ENCODE results near the gene ADCY6.

ADCY6 gene

GRCh38 chr12:48815126-48816110, 26.5 kb upstream of the ADCY6 start:
- TF ChIP-seq CTCF (conservative IDR thresholded peaks at IDR 0.05; ENCODE audit: low read depth, low read length): no peak
- peak overlapping the region; percentile 65 for H3K4me3 ChIP-seq (ENCODE audit: low read length)
- DNase-seq (ENCODE audit: low read depth): no peak

GRCh38 chr12:48814262-48815125, 25.6 kb upstream of the ADCY6 start:
- no peak for DNase-seq (ENCODE audit: low read depth)
- peak overlapping the region; percentile 65 for H3K4me3 ChIP-seq (ENCODE audit: low read length)
- TF ChIP-seq CTCF (conservative IDR thresholded peaks at IDR 0.05; ENCODE audit: low read depth, low read length): peak; percentile 96

- peak; percentile 15 for TF ChIP-seq CTCF (conservative IDR thresholded peaks at IDR 0.05; ENCODE audit: low read depth, low read length)
- DNase-seq (ENCODE audit: low read depth): no peak
- peak overlapping the region; percentile 65 for H3K4me3 ChIP-seq (ENCODE audit: low read length)
Measured at GRCh38 chr12:48813465-48814261, 24.8 kb upstream of the ADCY6 start.

- TF ChIP-seq CTCF (conservative IDR thresholded peaks at IDR 0.05; ENCODE audit: low read depth, low read length): no peak
- no peak for DNase-seq (ENCODE audit: low read depth)
- no peak overlapping the region for H3K4me3 ChIP-seq (ENCODE audit: low read length)
Measured at GRCh38 chr12:48812389-48812788, 23.5 kb upstream of the ADCY6 start.

- DNase-seq (ENCODE audit: low read depth): no peak
- no peak for TF ChIP-seq CTCF (conservative IDR thresholded peaks at IDR 0.05; ENCODE audit: low read depth, low read length)
- H3K4me3 ChIP-seq (ENCODE audit: low read length): no peak overlapping the region
Measured at GRCh38 chr12:48811437-48812090, 22.7 kb upstream of the ADCY6 start.

- peak; percentile 48 for DNase-seq (ENCODE audit: low read depth)
- H3K4me3 ChIP-seq (ENCODE audit: low read length): no peak overlapping the region
- TF ChIP-seq CTCF (conservative IDR thresholded peaks at IDR 0.05; ENCODE audit: low read depth, low read length): no peak
Measured at GRCh38 chr12:48810903-48811431, 22.1 kb upstream of the ADCY6 start.
